K562 (cell line): ENCODE results near the gene DPPA4. TPM values are rescaled to one million over a fixed set of nuclear protein-coding genes. Genes with fewer than 3 reads are reported as not detected.
"Not testable (repeated sequence)": the region's sequence is repeated elsewhere in the genome, so short reads cannot be mapped to it uniquely, and the experiment has no call there.

Experiments used
- ATAC-seq: fragments of 200-7000 bp; cut with Tn5 transposase; 3 replicates; pipeline ENCODE4 v1.9.1; 2020; ENCODE audit warnings: moderate library complexity
- BruUV-seq: library from RNA; stranded (reverse); fragments of 400-500 nt; replicated peaks from 2 replicates; lab custom pipeline; 2021; lab: Mats Ljungman, UMichigan
- CTCF ChIA-PET: fragments of 300-600 bp; formaldehyde crosslinking; extraction: SDS; loops from one replicate; lab custom pipeline; 2021; ENCODE audit warnings: low intra/inter-chr PET ratio; lab: Yijun Ruan, JAX
- POLR2A ChIA-PET: fragments of 300-600, 350-650 bp; sonication (Branson Sonifier 250); formaldehyde crosslinking; extraction: SDS; loops from one replicate; lab custom pipeline; 2021; ENCODE audit warnings: antibody characterized with exemption, inconsistent platforms; lab: Yijun Ruan, JAX
- DNase-seq, 4 experiments: peaks; one replicate each; pipeline versions ENCODE4 v3.0.0 to v3.0.0-alpha.2; 2011 to 2018; ENCODE audit warnings: low spot score in 3 of 4, mixed read lengths in 3 of 4; ENCODE audit errors: extremely low read depth in 1 of 4
- FAIRE-seq: peaks from 2 replicates; lab custom pipeline; 2011; peaks lifted over from hg19 to GRCh38; lab: Jason Lieb, UNC
- H2AFZ ChIP-seq: 2 replicates; pipeline ENCODE4 v1.6.0; 2011; ENCODE audit warnings: low read depth, low read length, control low read depth, inconsistent platforms
- H3K27ac ChIP-seq: fragments of 200-600 bp; 3 replicates; pipeline ENCODE4 v1.8.0; 2011; ENCODE audit warnings: low read depth, mild to moderate bottlenecking, control low read depth, inconsistent platforms, low read length, moderate library complexity, mixed read lengths; ENCODE audit errors: extremely low read depth
- H3K27me3 ChIP-seq, 2 experiments: fragments of 300-600 bp in 1 of 2; 2 replicates in 1 of 2; 3 replicates in 1 of 2; pipeline versions ENCODE4 v1.6.0 to v1.8.0; 2011; ENCODE audit warnings: inconsistent platforms in 2 of 2, low read length in 2 of 2, mild to moderate bottlenecking in 1 of 2, mixed read lengths in 1 of 2, moderate library complexity in 1 of 2; ENCODE audit not compliant: control insufficient read depth in 2 of 2, insufficient read depth in 2 of 2
- H3K36me3 ChIP-seq: fragments of 300-600 bp; 3 replicates; pipeline ENCODE4 v1.8.0; 2011; ENCODE audit warnings: mild to moderate bottlenecking, low read length, inconsistent platforms; ENCODE audit not compliant: control insufficient read depth, insufficient read depth
- H3K4me1 ChIP-seq, 2 experiments: fragments of 200-600 bp in 1 of 2; replicated peaks in 1 of 2; 2 replicates in 1 of 2; 3 replicates in 1 of 2; pipeline versions ENCODE4 v1.5.1 to v1.8.0; 2011; ENCODE audit warnings: inconsistent platforms in 2 of 2, low read length in 2 of 2, mild to moderate bottlenecking in 1 of 2, mixed read lengths in 1 of 2, moderate library complexity in 1 of 2; ENCODE audit not compliant: control insufficient read depth in 2 of 2, insufficient read depth in 2 of 2
- H3K4me2 ChIP-seq: 2 replicates; pipeline ENCODE4 v1.6.1; 2011; ENCODE audit warnings: low read length, control low read depth, inconsistent platforms, mixed read lengths; ENCODE audit not compliant: insufficient read depth
- H3K4me3 ChIP-seq: fragments of 200-600 bp; sonication (generic), shearing (Covaris generic); 2 replicates; pipeline ENCODE4 v1.5.1; 2016; ENCODE audit warnings: control low read depth, inconsistent platforms
- H3K79me2 ChIP-seq: fragments of 200-600 bp; 3 replicates; pipeline ENCODE4 v1.8.0; 2011; ENCODE audit warnings: low read length, inconsistent platforms; ENCODE audit not compliant: control insufficient read depth, insufficient read depth
- H3K9ac ChIP-seq, 2 experiments: 2 replicates each; pipeline versions ENCODE4 v1.6.0 to v1.6.1; 2011; ENCODE audit warnings: low read depth in 2 of 2, low read length in 2 of 2, control low read depth in 1 of 2, inconsistent platforms in 1 of 2, mild to moderate bottlenecking in 1 of 2, mixed read lengths in 1 of 2; ENCODE audit not compliant: insufficient read depth in 1 of 2
- H3K9me1 ChIP-seq: one replicate; pipeline ENCODE4 v1.6.0; 2011; ENCODE audit warnings: inconsistent platforms, mild to moderate bottlenecking, low read length, moderate library complexity; ENCODE audit not compliant: control insufficient read depth, insufficient read depth
- H3K9me3 ChIP-seq: replicated peaks from 2 replicates; pipeline ENCODE4 v1.5.1; 2011; ENCODE audit warnings: low read depth, low read length, inconsistent platforms; ENCODE audit not compliant: control insufficient read depth, insufficient read depth
- H4K20me1 ChIP-seq: replicated peaks from 2 replicates; pipeline ENCODE4 v1.6.1; 2011; ENCODE audit warnings: low read length, inconsistent platforms, mixed read lengths; ENCODE audit not compliant: control insufficient read depth, insufficient read depth
- PHTF2 ChIP-seq: fragments of 250-450 bp; sonication (Bioruptor Pico); IDR thresholded peaks from 2 replicates; pipeline ENCODE4 v1.5.0; 2021; ENCODE audit warnings: mild to moderate bottlenecking
- RERE ChIP-seq: sonication (generic); formaldehyde crosslinking; IDR thresholded peaks from 2 replicates; pipeline ENCODE4 v1.8.0; 2023; ENCODE audit warnings: missing genetic modification reagents, mild to moderate bottlenecking, borderline replicate concordance
- ZBTB2 ChIP-seq: fragments of 450-650 bp; IDR thresholded peaks from 2 replicates; pipeline ENCODE4 v1.6.1; 2016; ENCODE audit warnings: antibody characterized with exemption
- ZNF224 ChIP-seq: sonication (generic); formaldehyde crosslinking; IDR thresholded peaks from 2 replicates; pipeline ENCODE4 v1.8.0; 2022; ENCODE audit warnings: mild to moderate bottlenecking, missing genetic modification reagents
- WGBS: fragments of 100-300 bp; shearing (Covaris generic); methylation state at CpG from one replicate; pipeline ENCODE4 v1.1.6; 2016; ENCODE audit warnings: low coverage, mixed read lengths; ENCODE audit not compliant: insufficient coverage; ENCODE audit errors: missing lambda C conversion rate; 5-methylcytosine and 5-hydroxymethylcytosine counted together
- in situ Hi-C: fragments of 300-500 bp; cut with MboI; formaldehyde crosslinking; loops from 4 replicates; pipeline ENCODE4 v1.15.0; 2018; ENCODE audit warnings: inconsistent platforms, mixed read lengths
- intact Hi-C: fragments of 100-400 bp; cut with micrococcal nuclease; formaldehyde crosslinking; loops from 2 replicates; pipeline ENCODE4 v1.14.2; 2022
- polyA plus RNA-seq, 8 experiments: library from polyadenylated mRNA; depleted of rRNA in 4 of 8; stranded (reverse) in 5 of 8; unstranded in 3 of 8; fragments of >200 nt; fragmentation: Nextera tagmentation in 2 of 8; fragmentation: Illumina TruSeq in 1 of 8; extraction: Ambion mirVana in 2 of 8; extraction: Trizol in 1 of 8; gene quantifications; 2 replicates each; pipeline versions ENCODE4 v1.2.1 to v1.2.3, GENCODE V29; 2011 to 2014; ENCODE audit warnings: inconsistent platforms in 1 of 8, missing spikeins in 1 of 8
- total RNA-seq, 7 experiments: library from RNA; depleted of rRNA in 6 of 7; stranded (reverse); fragments of >200 nt in 6 of 7; fragmentation: Illumina TruSeq in 2 of 7; extraction: Trizol in 2 of 7; gene quantifications; 2 replicates each; pipeline versions ENCODE4 v1.2.1 to v1.2.3, GENCODE V29; 2011 to 2021; ENCODE audit warnings: low replicate concordance in 1 of 7

DPPA4 gene
- total and polyA plus RNA-seq, 9 of the 15 experiments (the other 6 are each of a cell fraction or from before 2014, with no cell fraction given), result 0.53 TPM; not detected in 8

- H3K4me1 ChIP-seq, H3K4me2 ChIP-seq, POLR2A ChIA-PET, H2AFZ ChIP-seq, H3K27ac ChIP-seq, H3K4me3 ChIP-seq, H3K36me3 ChIP-seq, H3K9ac ChIP-seq, DNase-seq, H4K20me1 ChIP-seq, ATAC-seq, H3K9me3 ChIP-seq, BruUV-seq, H3K27me3 ChIP-seq, H3K79me2 ChIP-seq, H3K9me1 ChIP-seq, in situ Hi-C loops, intact Hi-C loops, FAIRE-seq: not testable (repeated sequence)
- 0% methylated on average over 1 of the region's 2 CpGs for WGBS
- CTCF ChIA-PET, result interaction anchor here (0.6 kb wide), 1 partner anchor 23 kb away, joined by 3 read pairs; no protein-coding TSS in a partner anchor
These were observed 21.5 kb upstream of the DPPA4 start for GRCh38 chr3:109358809-109359208.

GRCh38 chr3:109356442-109357155 is 19.3 kb upstream of the DPPA4 start:
- Histone ChIP-seq H3K4me3 (no peak overlapping the region), H2AFZ (no peak overlapping the region), H3K79me2 (no peaks in the 10 kb centered on the region), H3K4me1 (no peaks in the 10 kb centered on the region), H3K4me2 (no peak overlapping the region), H3K9me3 (no peaks in the 10 kb centered on the region), H3K9me1 (no peaks in the 10 kb centered on the region), H4K20me1 (no peaks in the 10 kb centered on the region), H3K9ac (no peak overlapping the region), H3K27me3 (no peaks in the 10 kb centered on the region), H3K36me3 (no peaks in the 10 kb centered on the region), H3K27ac (no peak overlapping the region)
- 0% methylated on average over 3 of the region's 3 CpGs for WGBS
- no TSS peak for BruUV-seq
- ChIA-PET POLR2A (no interaction called here), CTCF (no interaction called here)
- in situ Hi-C loops (no loop called here), intact Hi-C loops (no loop called here)
- ATAC-seq, result no peak
- FAIRE-seq, result no peak
- DNase-seq, result no peak
- TF ChIP-seq ZNF224 (CRISPR knock-in tag) (no peak), ZBTB2 (no peak), RERE (no peak), PHTF2 (CRISPR knock-in tag) (no peak)
